ENCODE data around the gene SH3RF1.
"Not testable (repeated sequence)": the region's sequence is repeated elsewhere in the genome, so short reads cannot be mapped to it uniquely, and the experiment has no call there.

The SH3RF1 gene

GRCh38 chr4:169229571-169230028 is 41.2 kb downstream of the SH3RF1 start:
- no peak for DNase-seq (ENCODE audit: low read depth in 3 of 3, low spot score in 1 of 3)

- no peak for DNase-seq (ENCODE audit: low read depth in 3 of 3, low spot score in 1 of 3)
Measured at GRCh38 chr4:169228076-169228475, 42.7 kb downstream of the SH3RF1 start.

GRCh38 chr4:169226565-169226964 is 44.2 kb downstream of the SH3RF1 start:
- no peak for DNase-seq (ENCODE audit: low read depth in 3 of 3, low spot score in 1 of 3)

GRCh38 chr4:169225812-169226211 is 44.9 kb downstream of the SH3RF1 start:
- DNase-seq (ENCODE audit: low read depth in 3 of 3, low spot score in 1 of 3): no peak

- no peak for DNase-seq (ENCODE audit: low read depth in 3 of 3, low spot score in 1 of 3)
Measured at GRCh38 chr4:169225058-169225751, 45.6 kb downstream of the SH3RF1 start.

GRCh38 chr4:169222761-169223160 is 48.0 kb downstream of the SH3RF1 start:
- DNase-seq (ENCODE audit: low read depth in 3 of 3, low spot score in 1 of 3): no peak

GRCh38 chr4:169221662-169222061 is 49.1 kb downstream of the SH3RF1 start:
- DNase-seq (ENCODE audit: low read depth in 3 of 3, low spot score in 1 of 3): no peak

GRCh38 chr4:169220854-169221411 is 49.8 kb downstream of the SH3RF1 start:
- no peak for DNase-seq (ENCODE audit: low read depth in 3 of 3, low spot score in 1 of 3)

GRCh38 chr4:169220447-169220846 is 50.3 kb downstream of the SH3RF1 start:
- no peak for DNase-seq (ENCODE audit: low read depth in 3 of 3, low spot score in 1 of 3)

GRCh38 chr4:169219440-169219839 is 51.3 kb downstream of the SH3RF1 start:
- no peak for DNase-seq (ENCODE audit: low read depth in 3 of 3, low spot score in 1 of 3)

- DNase-seq (ENCODE audit: low read depth in 3 of 3, low spot score in 1 of 3): no peak
Measured at GRCh38 chr4:169215656-169216055, 55.1 kb downstream of the SH3RF1 start.

GRCh38 chr4:169212981-169213380 is 57.8 kb downstream of the SH3RF1 start:
- no peak for DNase-seq (ENCODE audit: low read depth in 3 of 3, low spot score in 1 of 3)

- no peak for DNase-seq (ENCODE audit: low read depth in 3 of 3, low spot score in 1 of 3)
Measured at GRCh38 chr4:169210504-169211118, 60.1 kb downstream of the SH3RF1 start.

GRCh38 chr4:169209388-169209883 is 61.3 kb downstream of the SH3RF1 start:
- no peak for DNase-seq (ENCODE audit: low read depth in 3 of 3, low spot score in 1 of 3)

GRCh38 chr4:169208516-169208915 is 62.2 kb downstream of the SH3RF1 start:
- DNase-seq (ENCODE audit: low read depth in 3 of 3, low spot score in 1 of 3): no peak

- DNase-seq (ENCODE audit: low read depth in 3 of 3, low spot score in 1 of 3): no peak
Measured at GRCh38 chr4:169208090-169208455, 62.7 kb downstream of the SH3RF1 start.

- no peak for DNase-seq (ENCODE audit: low read depth in 3 of 3, low spot score in 1 of 3)
Measured at GRCh38 chr4:169207436-169208089, 63.2 kb downstream of the SH3RF1 start.

GRCh38 chr4:169205744-169206080 is 65.0 kb downstream of the SH3RF1 start:
- DNase-seq (ENCODE audit: low read depth in 3 of 3, low spot score in 1 of 3): no peak

GRCh38 chr4:169205075-169205743 is 65.5 kb downstream of the SH3RF1 start:
- no peak for DNase-seq (ENCODE audit: low read depth in 3 of 3, low spot score in 1 of 3)

- no peak for DNase-seq (ENCODE audit: low read depth in 3 of 3, low spot score in 1 of 3)
Measured at GRCh38 chr4:169203891-169204290, 66.9 kb downstream of the SH3RF1 start.

GRCh38 chr4:169203278-169203677 is 67.5 kb downstream of the SH3RF1 start:
- not testable (repeated sequence) for DNase-seq (ENCODE audit: low read depth in 3 of 3, low spot score in 1 of 3)

Data from stimulated activated CD4-positive, alpha-beta T cell treated with anti-CD3 and anti-CD28 coated beads, TNF-alpha, amount 100 ng/mL, for 1 hour (primary cell).